Thymus (tissue), 11 donors: ENCODE results near the gene NKAIN1. TPM values are rescaled to one million over a fixed set of nuclear protein-coding genes. Genes with fewer than 3 reads are reported as not detected.

Experiments
- DNase-seq, 9 donors: peaks; one replicate each; pipeline ENCODE4 v3.0.0-alpha.2; 2013; ENCODE audit warnings: low spot score in 9 of 9, low read depth in 6 of 9, missing footprints in 1 of 9
- H3K27ac ChIP-seq, 2 donors: one replicate each; pipeline ENCODE4 v1.5.1; 2013; ENCODE audit warnings: control low read depth in 1 of 2, low read depth in 1 of 2, low read length in 1 of 2, mild to moderate bottlenecking in 1 of 2, moderate library complexity in 1 of 2
- H3K27me3 ChIP-seq, 2 donors: one replicate each; pipeline ENCODE4 v1.5.1; 2013; ENCODE audit warnings: low read length in 1 of 2; ENCODE audit not compliant: control insufficient read depth in 2 of 2, insufficient read depth in 1 of 2
- H3K36me3 ChIP-seq, 2 donors: one replicate each; pipeline ENCODE4 v1.5.1; 2013; ENCODE audit warnings: low read length in 1 of 2, mild to moderate bottlenecking in 1 of 2, moderate library complexity in 1 of 2; ENCODE audit not compliant: control insufficient read depth in 2 of 2, insufficient read depth in 2 of 2
- H3K4me1 ChIP-seq, 2 donors: one replicate each; pipeline ENCODE4 v1.5.1; 2013; ENCODE audit warnings: low read length in 2 of 2; ENCODE audit not compliant: control insufficient read depth in 2 of 2, insufficient read depth in 2 of 2
- H3K4me3 ChIP-seq, 2 donors: one replicate each; pipeline ENCODE4 v1.5.1; 2013; ENCODE audit warnings: low read length in 2 of 2, control low read depth in 1 of 2, mild to moderate bottlenecking in 1 of 2
- H3K9me3 ChIP-seq, 2 donors: one replicate each; pipeline ENCODE4 v1.5.1; 2013; ENCODE audit warnings: low read length in 1 of 2, mild to moderate bottlenecking in 1 of 2; ENCODE audit not compliant: control insufficient read depth in 2 of 2, insufficient read depth in 1 of 2
- WGBS: extraction: QIAGEN DNeasy Blood & Tissue Kit; methylation state at CpG from one replicate; pipeline ENCODE4 v1.1.7; 2013; 5-methylcytosine and 5-hydroxymethylcytosine counted together
- polyA plus RNA-seq: library from polyadenylated mRNA; stranded (reverse); fragments of 200-250 nt; gene quantifications from one replicate; pipeline ENCODE4 v1.2.3, GENCODE V29; 2013
- total RNA-seq: library from RNA; stranded (reverse); fragments of 120-200 nt; gene quantifications from one replicate; pipeline ENCODE4 v1.2.4, GENCODE V29; 2013
- donor health status: healthy.

NKAIN1 gene
- total and polyA plus RNA-seq, 2 donors: 0.16 to 0.19 TPM

- 96% methylated on average over 5 of the region's 5 CpGs for WGBS
- DNase-seq: no peak
Measured at GRCh38 chr1:31227891-31228568, 11.7 kb downstream of the NKAIN1 start.

GRCh38 chr1:31224068-31224467 is 15.6 kb downstream of the NKAIN1 start:
- Histone ChIP-seq H3K27me3 (peaks cover 0 to 5% of the 10 kb centered on the region in 2 donors), H3K36me3 (no peaks in the 10 kb centered on the region), H3K9me3 (no peaks in the 10 kb centered on the region), H3K4me1 (no peaks in the 10 kb centered on the region), H3K27ac (no peak overlapping the region), H3K4me3 (no peak overlapping the region)
- WGBS: 79% methylated on average over 9 of the region's 9 CpGs
- no peak for DNase-seq

More at GRCh38 chr1:31227891-31228568, 11.7 kb downstream of the NKAIN1 start:
- no peak overlapping the region for H3K27ac ChIP-seq
- H3K4me1 ChIP-seq: no peaks in the 10 kb centered on the region
- H3K36me3 ChIP-seq: no peaks in the 10 kb centered on the region
- H3K27me3 ChIP-seq: peaks cover 0 to 5% of the 10 kb centered on the region in 2 donors
- no peak overlapping the region for H3K4me3 ChIP-seq
- no peaks in the 10 kb centered on the region for H3K9me3 ChIP-seq

DNA sequence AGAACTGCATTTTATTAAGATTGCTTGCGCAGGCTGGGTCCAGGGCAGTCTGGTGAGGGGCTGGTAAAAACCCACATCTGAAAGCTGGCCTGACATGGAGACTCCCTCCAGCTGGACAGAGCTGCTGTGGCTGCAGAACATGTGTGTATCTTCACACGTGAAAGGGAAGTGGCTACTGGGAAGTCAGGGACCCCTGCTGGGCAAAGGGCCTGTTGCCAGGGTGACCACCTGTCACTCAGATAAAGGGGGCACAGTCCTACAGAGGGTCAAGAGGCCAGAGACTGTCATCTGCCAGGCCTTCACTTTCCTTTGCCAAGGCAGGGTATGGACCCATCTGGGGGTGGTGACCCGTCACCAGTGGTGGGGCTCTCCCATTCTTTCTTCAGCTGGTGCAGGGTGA is 17.5 kb downstream of the NKAIN1 start:
- no peaks in the 10 kb centered on the region for H3K4me1 ChIP-seq
- DNase-seq: no peak
- no peaks in the 10 kb centered on the region for H3K36me3 ChIP-seq
- whole genome bisulfite sequencing: 71% methylated on average over 3 of the region's 3 CpGs
- H3K27ac ChIP-seq: no peak overlapping the region
- peaks cover 0 to 4% of the 10 kb centered on the region in 2 donors for H3K27me3 ChIP-seq
- H3K4me3 ChIP-seq: no peak overlapping the region
- no peaks in the 10 kb centered on the region for H3K9me3 ChIP-seq

- no peaks in the 10 kb centered on the region for H3K4me1 ChIP-seq
- WGBS: 93% methylated on average over 6 of the region's 6 CpGs
- no peak for DNase-seq
- H3K27ac ChIP-seq: no peak overlapping the region
- H3K27me3 ChIP-seq: peaks cover 0 to 3% of the 10 kb centered on the region in 2 donors
- no peaks in the 10 kb centered on the region for H3K36me3 ChIP-seq
- no peaks in the 10 kb centered on the region for H3K9me3 ChIP-seq
- H3K4me3 ChIP-seq: no peak overlapping the region
Measured at GRCh38 chr1:31221072-31221471, 18.6 kb downstream of the NKAIN1 start.

DNA sequence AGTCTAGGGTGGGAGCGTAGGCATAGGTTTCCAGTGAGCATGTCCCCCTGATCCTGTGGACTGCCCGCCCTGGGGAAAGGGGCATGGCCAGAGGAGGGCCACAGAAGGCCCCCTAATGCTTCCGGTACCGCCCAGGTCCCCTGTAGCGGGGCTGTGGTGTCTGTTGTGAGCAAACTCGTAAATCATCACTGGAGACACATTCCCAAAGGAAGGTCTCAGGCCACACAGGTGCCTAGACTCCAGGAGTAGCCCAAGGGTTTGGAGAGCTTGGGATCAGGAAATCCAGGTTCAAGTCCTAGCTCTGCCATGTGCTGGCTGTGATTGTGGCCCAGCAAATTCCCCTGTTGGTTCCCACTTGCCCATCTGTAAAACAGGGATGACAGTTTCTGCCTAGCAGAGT is 20.2 kb downstream of the NKAIN1 start:
- no peaks in the 10 kb centered on the region for H3K36me3 ChIP-seq
- no peak overlapping the region for H3K4me3 ChIP-seq
- no peaks in the 10 kb centered on the region for H3K4me1 ChIP-seq
- no peak for DNase-seq
- 96% methylated on average over 6 of the region's 6 CpGs for WGBS
- no peaks in the 10 kb centered on the region for H3K9me3 ChIP-seq
- peaks cover 0 to 15% of the 10 kb centered on the region in 2 donors for H3K27me3 ChIP-seq
- no peak overlapping the region for H3K27ac ChIP-seq

GRCh38 chr1:31218705-31219104 is 21.0 kb downstream of the NKAIN1 start:
- no peaks in the 10 kb centered on the region for H3K36me3 ChIP-seq
- no peak overlapping the region for H3K27ac ChIP-seq
- H3K9me3 ChIP-seq: no peaks in the 10 kb centered on the region
- 91% methylated on average over 8 of the region's 8 CpGs for WGBS
- no peak overlapping the region for H3K4me3 ChIP-seq
- no peak for DNase-seq
- peaks cover 0 to 16% of the 10 kb centered on the region in 2 donors for H3K27me3 ChIP-seq
- H3K4me1 ChIP-seq: no peaks in the 10 kb centered on the region

DNA sequence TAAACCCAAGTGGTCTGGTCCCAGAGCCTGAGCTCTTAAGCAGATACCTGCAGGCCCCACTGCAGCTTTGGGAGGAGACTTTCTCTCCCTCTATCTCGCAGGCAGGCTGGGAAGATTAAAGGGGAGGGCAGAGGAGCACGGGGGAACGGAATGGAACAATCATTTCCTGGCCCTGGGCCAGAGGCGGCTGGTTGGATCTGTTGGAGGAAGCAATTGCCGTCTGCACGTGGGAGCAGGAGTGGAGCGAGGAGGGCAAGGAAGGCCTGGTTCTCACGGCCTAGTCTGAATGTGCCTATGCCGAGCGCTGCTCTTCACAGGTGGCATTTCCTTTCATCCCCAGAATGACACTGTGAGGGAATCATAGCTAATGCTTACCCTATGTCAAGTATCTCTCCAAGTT is 23.7 kb downstream of the NKAIN1 start:
- Histone ChIP-seq H3K27ac (no peak overlapping the region), H3K4me1 (no peaks in the 10 kb centered on the region), H3K36me3 (no peaks in the 10 kb centered on the region), H3K4me3 (no peak overlapping the region), H3K27me3 (peaks cover 0 to 16% of the 10 kb centered on the region in 2 donors), H3K9me3 (no peaks in the 10 kb centered on the region)
- 50% methylated on average over 10 of the region's 10 CpGs for WGBS
- no peak for DNase-seq

GRCh38 chr1:31215065-31215570 is 24.6 kb downstream of the NKAIN1 start:
- WGBS: 77% methylated on average over 11 of the region's 11 CpGs
- no peaks in the 10 kb centered on the region for H3K4me1 ChIP-seq
- H3K9me3 ChIP-seq: no peaks in the 10 kb centered on the region
- no peak for DNase-seq
- no peak overlapping the region for H3K27ac ChIP-seq
- H3K36me3 ChIP-seq: no peaks in the 10 kb centered on the region
- H3K4me3 ChIP-seq: no peak overlapping the region
- H3K27me3 ChIP-seq: peaks cover 0 to 16% of the 10 kb centered on the region in 2 donors

DNA sequence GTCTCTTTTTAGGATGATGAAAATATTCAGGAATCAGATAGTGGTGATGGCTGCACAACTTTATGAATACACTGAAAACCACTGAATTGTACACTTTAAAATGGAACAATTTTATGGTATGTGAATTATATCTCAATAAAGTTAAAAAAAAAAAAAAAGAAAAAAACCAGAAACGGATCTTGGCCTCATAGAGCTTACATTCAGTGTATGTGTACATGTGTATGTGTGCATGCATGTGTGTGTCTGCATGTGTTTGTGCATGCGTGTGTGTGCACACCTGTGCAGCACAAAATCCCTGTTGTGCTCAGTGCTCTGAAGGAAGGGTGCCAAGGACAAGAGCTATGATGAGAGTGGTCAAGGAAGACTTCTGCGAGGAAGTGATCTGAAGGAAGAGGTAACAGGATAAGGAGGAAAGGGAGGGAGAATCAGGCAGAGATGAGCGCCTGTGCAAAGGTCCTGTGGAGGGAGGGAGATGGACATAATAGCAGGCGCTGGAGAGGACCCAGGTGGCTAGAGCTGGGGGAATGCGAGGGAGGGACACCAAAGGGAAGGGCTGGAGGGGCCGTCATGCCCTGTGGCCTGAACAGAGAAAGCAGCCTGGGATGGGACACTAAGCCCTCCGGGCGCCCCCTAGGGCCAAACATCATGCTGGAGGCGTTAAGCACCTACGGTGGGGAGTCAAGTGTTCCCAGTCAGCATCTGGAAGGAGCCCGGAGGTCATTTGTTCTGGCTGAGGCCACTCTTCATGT is 25.2 kb downstream of the NKAIN1 start:
- no peak for DNase-seq
- no peak overlapping the region for H3K4me3 ChIP-seq
- peaks cover 0 to 16% of the 10 kb centered on the region in 2 donors for H3K27me3 ChIP-seq
- no peak overlapping the region for H3K27ac ChIP-seq
- no peaks in the 10 kb centered on the region for H3K36me3 ChIP-seq
- no peaks in the 10 kb centered on the region for H3K4me1 ChIP-seq
- WGBS: 60% methylated on average over 12 of the region's 12 CpGs
- H3K9me3 ChIP-seq: no peaks in the 10 kb centered on the region
